CD4-positive, alpha-beta T cell (primary cell): Measurements from ENCODE around the gene FAP. TPM values are rescaled to one million over a fixed set of nuclear protein-coding genes. Genes with fewer than 3 reads are reported as not detected.

Source experiments
- ATAC-seq: fragments of 200-7000 bp; cut with Tn5 transposase; one replicate; pipeline ENCODE4 v1.10.0; 2022; ENCODE audit warnings: mild to moderate bottlenecking; ENCODE audit not compliant: poor library complexity
- CTCF ChIA-PET: fragments of 350-600 bp; sonication (Branson Sonifier 250); formaldehyde crosslinking; loops from one replicate; lab custom pipeline; 2021; ENCODE audit warnings: antibody characterized with exemption, inconsistent platforms; lab: Charles Lee
- POLR2A ChIA-PET: fragments of 350-600 bp; sonication (Branson Sonifier 250); formaldehyde crosslinking; loops from one replicate; lab custom pipeline; 2021; ENCODE audit warnings: antibody characterized with exemption, inconsistent platforms; lab: Charles Lee
- DNase-seq, 14 experiments: peaks; one replicate each; pipeline ENCODE4 v3.0.0-alpha.2; 2013 to 2020; ENCODE audit warnings: mixed read lengths in 2 of 14
- H3K27ac ChIP-seq, 2 donors: one replicate each; pipeline versions ENCODE4 v1.5.1 to v1.7.0; 2013; ENCODE audit warnings: low read length in 2 of 2, low read depth in 1 of 2, mild to moderate bottlenecking in 1 of 2
- H3K27me3 ChIP-seq, 2 experiments: 1 replicate in 1 of 2; 2 replicates in 1 of 2; pipeline versions ENCODE4 v1.6.1 to v1.7.0; 2013; ENCODE audit warnings: low read length in 2 of 2, control low read depth in 1 of 2, mild to moderate bottlenecking in 1 of 2, moderate library complexity in 1 of 2; ENCODE audit not compliant: insufficient read depth in 2 of 2, control insufficient read depth in 1 of 2
- H3K36me3 ChIP-seq: one replicate; pipeline ENCODE4 v1.6.1; 2013; ENCODE audit warnings: low read length, control low read depth; ENCODE audit not compliant: insufficient read depth
- H3K4me1 ChIP-seq: one replicate; pipeline ENCODE4 v1.6.1; 2013; ENCODE audit warnings: low read length, control low read depth; ENCODE audit not compliant: insufficient read depth
- H3K4me3 ChIP-seq: one replicate; pipeline ENCODE4 v1.5.1; 2013; ENCODE audit warnings: mild to moderate bottlenecking, low read length, moderate library complexity
- H3K9me3 ChIP-seq, 2 experiments: 1 replicate in 1 of 2; 2 replicates in 1 of 2; pipeline versions ENCODE4 v1.6.1 to v1.7.0; 2013; ENCODE audit warnings: low read length in 2 of 2, mild to moderate bottlenecking in 2 of 2, control low read depth in 1 of 2, moderate library complexity in 1 of 2; ENCODE audit not compliant: control insufficient read depth in 1 of 2, insufficient read depth in 1 of 2
- H3K27ac Mint-ChIP-seq: one replicate; pipeline ENCODE4 v1.8.0; 2020; ENCODE audit warnings: mixed read lengths
- H3K27me3 Mint-ChIP-seq: one replicate; pipeline ENCODE4 v1.8.0; 2021; ENCODE audit warnings: mixed read lengths
- H3K36me3 Mint-ChIP-seq: one replicate; pipeline ENCODE4 v1.8.0; 2021; ENCODE audit warnings: low read depth, mixed read lengths
- H3K4me1 Mint-ChIP-seq: one replicate; pipeline ENCODE4 v1.8.0; 2021; ENCODE audit warnings: low read depth, mixed read lengths
- H3K4me3 Mint-ChIP-seq: one replicate; pipeline ENCODE4 v1.8.0; 2020; ENCODE audit warnings: mild to moderate bottlenecking, mixed read lengths
- H3K9me3 Mint-ChIP-seq: one replicate; pipeline ENCODE4 v1.8.0; 2020; ENCODE audit warnings: mixed read lengths
- CTCF ChIP-seq: fragments of 200-600 bp; IDR thresholded peaks from one replicate; pipeline ENCODE4 v1.8.0; 2022; ENCODE audit warnings: antibody characterized with exemption, mild to moderate bottlenecking
- intact Hi-C, 2 experiments: fragments of 100-400 bp; cut with DNase I in 1 of 2; cut with micrococcal nuclease in 1 of 2; formaldehyde crosslinking; loops; one replicate each; pipeline versions ENCODE4 v1.15.1 to v1.9.0; 2023 to 2025; cut with DNase I, micrococcal nuclease
- total RNA-seq, 174 experiments: library from RNA in 2 of 174; stranded (reverse) in 2 of 174; gene quantifications; one replicate each; pipeline ENCODE4 v1.2.3 and lab custom pipeline; 2021 to 2026

The FAP gene
- total RNA-seq, 2 experiments from 2014 or later, result not detected

GRCh38 chr2:162184821-162185450 lies 58.3 kb downstream of the FAP start:
- POLR2A ChIA-PET, result no interaction called here
- Mint-ChIP-seq H3K9me3 (no peaks in the 10 kb centered on the region), H3K27me3 (peaks cover 14% of the 10 kb centered on the region), H3K4me1 (no peaks in the 10 kb centered on the region), H3K27ac (no peak overlapping the region), H3K36me3 (no peaks in the 10 kb centered on the region), H3K4me3 (no peak overlapping the region)
- CTCF ChIA-PET, result no interaction called here
- DNase-seq, result no peak
- no peak for TF ChIP-seq CTCF
- Histone ChIP-seq H3K36me3 (no peaks in the 10 kb centered on the region), H3K27me3 (no peaks in the 10 kb centered on the region), H3K27ac (no peak overlapping the region), H3K9me3 (no peaks in the 10 kb centered on the region), H3K4me1 (no peaks in the 10 kb centered on the region), H3K4me3 (no peak overlapping the region)
- intact Hi-C loops, result no loop called here
- no peak for ATAC-seq

GRCh38 chr2:162184359-162184758 lies 58.9 kb downstream of the FAP start:
- H3K27me3 Mint-ChIP-seq, result peaks cover 17% of the 10 kb centered on the region
- Histone ChIP-seq H3K27me3 (no peaks in the 10 kb centered on the region), H3K4me3 (no peak overlapping the region), H3K27ac (no peak overlapping the region), H3K4me1 (no peaks in the 10 kb centered on the region), H3K36me3 (no peaks in the 10 kb centered on the region), H3K9me3 (no peaks in the 10 kb centered on the region)
- H3K4me1 Mint-ChIP-seq, result no peaks in the 10 kb centered on the region
- CTCF ChIA-PET, result no interaction called here
- intact Hi-C loops, result no loop called here
- POLR2A ChIA-PET, result no interaction called here
- H3K27ac Mint-ChIP-seq, result no peak overlapping the region
- no peaks in the 10 kb centered on the region for H3K36me3 Mint-ChIP-seq
- TF ChIP-seq CTCF, result no peak
- ATAC-seq (no peak), DNase-seq (no peak)
- H3K4me3 Mint-ChIP-seq, result no peak overlapping the region
- no peaks in the 10 kb centered on the region for H3K9me3 Mint-ChIP-seq

GRCh38 chr2:162182395-162182794 lies 60.9 kb downstream of the FAP start:
- peaks cover 27% of the 10 kb centered on the region for H3K27me3 Mint-ChIP-seq
- CTCF ChIA-PET, result no interaction called here
- H3K4me3 Mint-ChIP-seq, result no peak overlapping the region
- no peaks in the 10 kb centered on the region for H3K36me3 ChIP-seq
- no peaks in the 10 kb centered on the region for H3K27me3 ChIP-seq
- H3K27ac ChIP-seq, result no peak overlapping the region
- POLR2A ChIA-PET, result no interaction called here
- DNase-seq (no peak), ATAC-seq (no peak)
- intact Hi-C loops, result no loop called here
- no peak overlapping the region for H3K27ac Mint-ChIP-seq
- no peaks in the 10 kb centered on the region for H3K9me3 Mint-ChIP-seq
- no peak for TF ChIP-seq CTCF
- H3K4me1 ChIP-seq, result no peaks in the 10 kb centered on the region
- no peaks in the 10 kb centered on the region for H3K9me3 ChIP-seq
- H3K36me3 Mint-ChIP-seq, result no peaks in the 10 kb centered on the region
- no peak overlapping the region for H3K4me3 ChIP-seq
- H3K4me1 Mint-ChIP-seq, result no peaks in the 10 kb centered on the region
